K562 (cell line): ENCODE data around the gene HTR3E. TPM values are rescaled to one million over a fixed set of nuclear protein-coding genes. Genes with fewer than 3 reads are reported as not detected.

Experiments used
- ARHGAP35 ChIP-seq: fragments of 450-650 bp; IDR thresholded peaks from 2 replicates; pipeline ENCODE4 v1.6.1; 2018; ENCODE audit not compliant: partially characterized antibody
- BACH1 ChIP-seq: fragments of 200-800 bp; sonication (Bioruptor generic); IDR thresholded peaks from 2 replicates; pipeline ENCODE4 v1.6.1; 2016; ENCODE audit warnings: missing genetic modification characterization, missing compliant biosample characterization
- CBX8 ChIP-seq: fragments of 200-600 bp; sonication (generic); IDR thresholded peaks from 2 replicates; pipeline ENCODE4 v1.6.1; 2012; ENCODE audit warnings: borderline replicate concordance, mixed run types, low read depth, mild to moderate bottlenecking, moderate library complexity, mixed read lengths, low read length, control low read depth, inconsistent platforms; ENCODE audit not compliant: poor library complexity, severe bottlenecking; ENCODE audit errors: extremely low read depth
- EGR1 ChIP-seq: fragments of 450-650 bp; conservative IDR thresholded peaks from 2 replicates; pipeline ENCODE4 v1.6.1; 2017; ENCODE audit warnings: mild to moderate bottlenecking
- FUS ChIP-seq: fragments of 200-400 bp; formaldehyde crosslinking; optimal IDR thresholded peaks from 2 replicates; pipeline ENCODE3; 2017; ENCODE audit warnings: low read depth, low read length
- MAFF ChIP-seq: IDR thresholded peaks from 2 replicates; pipeline ENCODE4 v1.6.1; 2012; ENCODE audit warnings: low read length, improper control_type of control experiment
- MNT ChIP-seq, 2 experiments: fragments of 450-650 bp; conservative IDR thresholded peaks; 2 replicates each; pipeline ENCODE4 v1.6.1; 2017; ENCODE audit warnings: mild to moderate bottlenecking in 2 of 2, moderate library complexity in 2 of 2
- NFE2L1 ChIP-seq: fragments of 450-650 bp; IDR thresholded peaks from 2 replicates; pipeline ENCODE4 v1.6.1; 2016; ENCODE audit warnings: missing genetic modification characterization, low read depth, mild to moderate bottlenecking, missing compliant biosample characterization, moderate library complexity, borderline replicate concordance
- NONO ChIP-seq, 2 experiments: fragments of 200-400 bp in 1 of 2; fragments of 450-650 bp in 1 of 2; formaldehyde crosslinking in 1 of 2; IDR thresholded peaks; 2 replicates each; pipeline ENCODE4 v1.6.1; 2017; ENCODE audit warnings: low read depth in 2 of 2, mild to moderate bottlenecking in 2 of 2, moderate library complexity in 2 of 2, low read length in 1 of 2
- NR2C2 ChIP-seq, 2 experiments: fragments of 200-800 bp in 1 of 2; sonication (Bioruptor generic) in 1 of 2; sonication (generic) in 1 of 2; formaldehyde crosslinking in 1 of 2; IDR thresholded peaks; 2 replicates each; pipeline versions ENCODE4 v1.6.1 to v1.8.0; 2016 to 2022; ENCODE audit warnings: mild to moderate bottlenecking in 1 of 2, missing compliant biosample characterization in 1 of 2, missing genetic modification characterization in 1 of 2, missing genetic modification reagents in 1 of 2
- POLR2AphosphoS2 ChIP-seq: IDR thresholded peaks from 2 replicates; pipeline ENCODE4 v1.6.1; 2012; ENCODE audit warnings: low read length, improper control_type of control experiment
- RBBP5 ChIP-seq: fragments of 200-600 bp; sonication (generic); IDR thresholded peaks from 2 replicates; pipeline ENCODE4 v1.6.1; 2012; ENCODE audit warnings: borderline replicate concordance, mild to moderate bottlenecking, low read length, control low read depth, inconsistent platforms; ENCODE audit not compliant: insufficient read depth, poor library complexity, severe bottlenecking
- RCOR1 ChIP-seq, 2 experiments: IDR thresholded peaks; 2 replicates each; pipeline ENCODE4 v1.6.1; 2012; ENCODE audit warnings: low read depth in 2 of 2, low read length in 2 of 2, borderline replicate concordance in 1 of 2, improper control_type of control experiment in 1 of 2
- REST ChIP-seq, 2 experiments: fragments of 450-650 bp; formaldehyde crosslinking in 1 of 2; IDR thresholded peaks; 2 replicates each; pipeline versions ENCODE4 v1.4.0 to v1.6.1; 2014 to 2020; ENCODE audit warnings: mild to moderate bottlenecking in 2 of 2, borderline replicate concordance in 1 of 2, low read depth in 1 of 2
- ZNF280B ChIP-seq: fragments of 250-450 bp; sonication (Bioruptor Pico); IDR thresholded peaks from 2 replicates; pipeline ENCODE4 v1.5.1; 2021; ENCODE audit warnings: mild to moderate bottlenecking
- polyA plus RNA-seq, 8 experiments: library from polyadenylated mRNA; depleted of rRNA in 4 of 8; stranded (reverse) in 5 of 8; unstranded in 3 of 8; fragments of >200 nt; fragmentation: Nextera tagmentation in 2 of 8; fragmentation: Illumina TruSeq in 1 of 8; extraction: Ambion mirVana in 2 of 8; extraction: Trizol in 1 of 8; gene quantifications; 2 replicates each; pipeline versions ENCODE4 v1.2.1 to v1.2.3, GENCODE V29; 2011 to 2014; ENCODE audit warnings: inconsistent platforms in 1 of 8, missing spikeins in 1 of 8
- total RNA-seq, 7 experiments: library from RNA; depleted of rRNA in 6 of 7; stranded (reverse); fragments of >200 nt in 6 of 7; fragmentation: Illumina TruSeq in 2 of 7; extraction: Trizol in 2 of 7; gene quantifications; 2 replicates each; pipeline versions ENCODE4 v1.2.1 to v1.2.3, GENCODE V29; 2011 to 2021; ENCODE audit warnings: low replicate concordance in 1 of 7

Gene HTR3E
- total and polyA plus RNA-seq, 9 of the 15 experiments (the other 6 are each of a cell fraction or from before 2014, with no cell fraction given) = not detected

GRCh38 chr3:184085389-184085852, 11.4 kb upstream of the HTR3E start (continued):
- TF ChIP-seq REST (IDR thresholded peaks at IDR 0.05; ENCODE audit: borderline replicate concordance) (no peak), REST (CRISPR knock-in tag; IDR thresholded peaks at IDR 0.05; ENCODE audit: low read depth) (no peak), CBX8 (no peak), ZNF280B (CRISPR knock-in tag) (no peak), ARHGAP35 (no peak), FUS (no peak), NR2C2 (CRISPR knock-in tag; IDR thresholded peaks at IDR 0.05) (no peak), NR2C2 (tag; IDR thresholded peaks at IDR 0.05) (0 out of 2 replicates have a peak, but pooled peaks have one; percentile 39), MNT (conservative IDR thresholded peaks at IDR 0.05) (no peak; a peak in 1 of 4 replicates), RBBP5 (no peak), RCOR1 (IDR thresholded peaks at IDR 0.05; ENCODE audit: borderline replicate concordance in 1 of 2, low read depth in 2 of 2, low read length in 2 of 2) (peak; percentile 42 to 96; a peak in 3 of 4 replicates), MAFF (no peak), EGR1 (no peak), POLR2AphosphoS2 (no peak), NFE2L1 (tag) (peak; percentile 36; the same call in 1 of the 2 replicates), BACH1 (tag) (no peak), NONO (IDR thresholded peaks at IDR 0.05; ENCODE audit: low read depth in 2 of 2, low read length in 1 of 2) (no peak)
